ENCODE measurements around the gene GRPR.

DNA sequence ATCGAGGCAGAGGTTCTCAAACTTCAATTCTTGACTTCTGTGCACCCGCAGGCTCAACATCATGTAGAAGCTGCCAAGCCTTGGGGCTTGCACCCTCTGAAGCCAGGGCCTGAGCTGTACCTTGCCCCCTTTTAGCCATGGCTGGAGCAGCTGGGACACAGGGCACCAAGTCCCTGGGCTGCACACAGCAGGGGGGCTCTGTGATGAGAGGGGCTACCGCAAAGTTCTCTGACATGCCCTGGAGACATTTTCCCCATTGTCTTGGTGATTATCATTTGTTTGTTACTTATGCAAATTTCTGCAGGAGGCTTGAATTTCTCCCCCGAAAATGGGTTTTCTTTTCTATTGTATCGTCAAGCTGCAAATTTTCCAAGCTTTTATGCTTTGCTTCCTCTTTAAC, 39.0 kb downstream of the GRPR start:
- TF ChIP-seq POLR2AphosphoS5 (IDR thresholded peaks at IDR 0.05), result no peak
- TF ChIP-seq, protein P1, sequence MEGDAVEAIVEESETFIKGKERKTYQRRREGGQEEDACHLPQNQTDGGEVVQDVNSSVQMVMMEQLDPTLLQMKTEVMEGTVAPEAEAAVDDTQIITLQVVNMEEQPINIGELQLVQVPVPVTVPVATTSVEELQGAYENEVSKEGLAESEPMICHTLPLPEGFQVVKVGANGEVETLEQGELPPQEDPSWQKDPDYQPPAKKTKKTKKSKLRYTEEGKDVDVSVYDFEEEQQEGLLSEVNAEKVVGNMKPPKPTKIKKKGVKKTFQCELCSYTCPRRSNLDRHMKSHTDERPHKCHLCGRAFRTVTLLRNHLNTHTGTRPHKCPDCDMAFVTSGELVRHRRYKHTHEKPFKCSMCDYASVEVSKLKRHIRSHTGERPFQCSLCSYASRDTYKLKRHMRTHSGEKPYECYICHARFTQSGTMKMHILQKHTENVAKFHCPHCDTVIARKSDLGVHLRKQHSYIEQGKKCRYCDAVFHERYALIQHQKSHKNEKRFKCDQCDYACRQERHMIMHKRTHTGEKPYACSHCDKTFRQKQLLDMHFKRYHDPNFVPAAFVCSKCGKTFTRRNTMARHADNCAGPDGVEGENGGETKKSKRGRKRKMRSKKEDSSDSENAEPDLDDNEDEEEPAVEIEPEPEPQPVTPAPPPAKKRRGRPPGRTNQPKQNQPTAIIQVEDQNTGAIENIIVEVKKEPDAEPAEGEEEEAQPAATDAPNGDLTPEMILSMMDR (IDR thresholded peaks at IDR 0.05), result no peak
- no peak for TF ChIP-seq POLR2A (IDR thresholded peaks at IDR 0.05)
